Small intestine (tissue), 16 donors: ENCODE data around the gene SPACDR. TPM values are rescaled to one million over a fixed set of nuclear protein-coding genes. Genes with fewer than 3 reads are reported as not detected.
"Not testable (repeated sequence)": the region's sequence is repeated elsewhere in the genome, so short reads cannot be mapped to it uniquely, and the experiment has no call there.

ENCODE experiments used
- DNase-seq, 2 donors: peaks; one replicate each; pipeline versions ENCODE4 v3.0.0 to v3.0.0-alpha.2; 2013
- FAIRE-seq: peaks from 2 replicates; lab custom pipeline; 2012; peaks lifted over from hg19 to GRCh38; lab: Jason Lieb, UNC
- H3K27ac ChIP-seq, 3 donors: one replicate each; pipeline ENCODE4 v1.5.1; 2013; ENCODE audit warnings: low read length in 2 of 3, mild to moderate bottlenecking in 2 of 3, control low read depth in 1 of 3, inconsistent platforms in 1 of 3, low read depth in 1 of 3, moderate library complexity in 1 of 3
- H3K27me3 ChIP-seq, 3 donors: one replicate each; pipeline ENCODE4 v1.6.1; 2013; ENCODE audit warnings: low read length in 3 of 3, inconsistent platforms in 1 of 3; ENCODE audit not compliant: control insufficient read depth in 3 of 3, insufficient read depth in 3 of 3
- H3K36me3 ChIP-seq, 3 donors: one replicate each; pipeline ENCODE4 v1.6.1; 2013; ENCODE audit warnings: low read length in 3 of 3, inconsistent platforms in 1 of 3, low read depth in 1 of 3, mild to moderate bottlenecking in 1 of 3, moderate library complexity in 1 of 3; ENCODE audit not compliant: control insufficient read depth in 3 of 3, insufficient read depth in 2 of 3
- H3K4me1 ChIP-seq, 3 donors: one replicate each; pipeline ENCODE4 v1.6.1; 2013; ENCODE audit warnings: low read length in 2 of 3, inconsistent platforms in 1 of 3, low read depth in 1 of 3, mild to moderate bottlenecking in 1 of 3, moderate library complexity in 1 of 3; ENCODE audit not compliant: control insufficient read depth in 3 of 3, insufficient read depth in 2 of 3
- H3K4me3 ChIP-seq, 3 donors: one replicate each; pipeline ENCODE4 v1.5.1; 2013; ENCODE audit warnings: low read length in 3 of 3, control low read depth in 1 of 3, inconsistent platforms in 1 of 3, low read depth in 1 of 3, mild to moderate bottlenecking in 1 of 3, moderate library complexity in 1 of 3
- H3K9me3 ChIP-seq, 2 donors: one replicate each; pipeline ENCODE4 v1.6.1; 2013; ENCODE audit warnings: low read depth in 1 of 2, low read length in 1 of 2; ENCODE audit not compliant: control insufficient read depth in 2 of 2, insufficient read depth in 1 of 2
- WGBS, 3 donors: extraction: QIAGEN DNeasy Blood & Tissue Kit; methylation state at CpG; one replicate each; pipeline ENCODE4 v1.1.7; 2013; 5-methylcytosine and 5-hydroxymethylcytosine counted together
- long read RNA-seq, 10 donors: transcript quantifications; one replicate each; lab custom pipeline, GENCODE V29; 2026
- polyA plus RNA-seq, 4 donors: library from polyadenylated mRNA; stranded (reverse) in 3 of 4; unstranded in 1 of 4; fragments of 200-250 nt in 3 of 4; fragments of 120-200 nt in 1 of 4; gene quantifications; one replicate each; pipeline versions ENCODE4 v1.2.1 to v1.2.3, GENCODE V29; 2013
- donor health status: healthy with polysubstance abuse.
- donor health status: control.
- donor health status: control.
- donor health status: Bipolar disorder and iron deficiency.
- donor health status: healthy.

SPACDR gene, protein sequence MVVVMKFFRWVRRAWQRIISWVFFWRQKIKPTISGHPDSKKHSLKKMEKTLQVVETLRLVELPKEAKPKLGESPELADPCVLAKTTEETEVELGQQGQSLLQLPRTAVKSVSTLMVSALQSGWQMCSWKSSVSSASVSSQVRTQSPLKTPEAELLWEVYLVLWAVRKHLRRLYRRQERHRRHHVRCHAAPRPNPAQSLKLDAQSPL
- polyA plus RNA-seq: 1 to 10 TPM in 1 of 4 donors, under 1 TPM in 2, not detected in 1; 0.43 to 1.2 (median 0.89) TPM
- long read RNA-seq, donor 1: 0 reads
- long read RNA-seq, donor 2: 0 reads
- long read RNA-seq, donor 3: 0 reads
- long read RNA-seq, donor 4: 0 reads
- long read RNA-seq, donor 5: 0 reads
- long read RNA-seq, donor 6: 0 reads
- long read RNA-seq, donor 7, partial matches to known transcripts: 0 of 2 reads
- long read RNA-seq, donor 7, other reads (novel, unspliced or antisense): 0 of 2 reads
- long read RNA-seq, donor 8: 0 reads
- long read RNA-seq, donor 9: 0 reads
- long read RNA-seq, donor 10, partial matches to known transcripts: 0 of 2 reads
- long read RNA-seq, donor 10, other reads (novel, unspliced or antisense): 0 of 2 reads

DNA sequence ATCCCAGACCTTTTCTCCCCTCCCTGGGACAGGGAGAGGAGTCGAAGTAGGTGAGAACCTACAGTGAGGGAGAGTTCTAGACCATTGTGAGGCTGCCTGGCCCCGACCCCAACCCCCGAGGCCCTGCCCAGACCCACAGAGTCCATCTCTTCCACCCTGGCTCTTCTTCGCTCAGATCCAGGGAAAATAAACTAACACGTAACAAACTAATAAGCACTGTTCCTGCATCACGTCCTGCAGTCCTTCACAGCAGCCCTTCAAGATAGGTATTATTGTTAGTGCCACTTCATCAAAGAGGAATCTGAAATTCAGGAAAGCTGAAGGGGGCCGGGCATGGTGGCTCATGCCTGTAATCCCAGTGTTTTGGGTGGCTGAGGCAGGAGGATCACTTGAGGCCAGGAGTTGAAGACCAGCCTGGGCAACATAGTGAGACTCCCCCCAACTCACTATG, at the start of gene SPACDR:
Gene SPACDR (minus strand): TSS at position 51 of the 451 bp plus-strand sequence. CDS start 235 bp downstream, outside the sequence.
- no peaks in the 10 kb centered on the region for H3K9me3 ChIP-seq
- FAIRE-seq (no peak), DNase-seq (no peak)
- no peaks in the 10 kb centered on the region for H3K27me3 ChIP-seq
- H3K4me1 ChIP-seq: no peaks in the 10 kb centered on the region
- no peak within 1 kb of the TSS for H3K27ac ChIP-seq
- 84 to 90% (median 86%) methylated on average over 7 of the region's 7 CpGs for WGBS, 3 donors
- no peak within 1 kb of the TSS for H3K4me3 ChIP-seq
- peaks cover 0 to 62% (median 11%) of the 10 kb centered on the region in 3 donors for H3K36me3 ChIP-seq

DNA sequence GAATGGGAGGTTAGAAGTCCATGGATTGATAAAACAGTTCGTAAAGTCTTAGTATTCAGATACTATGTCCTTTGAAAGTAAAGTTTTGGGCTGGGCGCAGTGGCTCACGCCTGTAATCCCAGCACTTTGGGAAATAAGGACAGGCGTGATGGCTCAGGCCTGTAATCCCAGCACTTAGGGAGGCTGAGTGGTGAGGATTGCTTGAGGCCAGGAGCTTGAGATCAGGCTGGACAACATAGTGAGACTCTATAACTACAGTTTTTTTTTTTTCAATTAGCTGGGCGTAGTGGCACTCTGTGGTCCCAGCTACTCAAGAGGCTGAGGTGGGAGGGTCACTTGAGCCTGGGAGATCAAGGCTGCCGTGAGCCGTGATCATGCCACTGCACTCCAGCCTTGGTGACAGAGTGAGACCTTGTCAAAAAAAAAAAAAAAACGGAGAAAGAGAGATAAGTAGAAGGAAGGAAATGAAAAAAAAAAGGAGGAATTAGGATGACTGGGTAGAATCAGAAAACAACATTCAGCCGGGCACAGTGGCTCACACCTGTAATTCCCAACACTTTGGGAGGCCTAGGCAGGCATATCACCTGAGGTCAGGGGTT, 49.3 kb upstream of the SPACDR start:
- Histone ChIP-seq H3K36me3 (no peaks in the 10 kb centered on the region), H3K27ac (no peak overlapping the region), H3K9me3 (no peaks in the 10 kb centered on the region), H3K27me3 (no peaks in the 10 kb centered on the region), H3K4me3 (no peak overlapping the region), H3K4me1 (no peaks in the 10 kb centered on the region)
- FAIRE-seq: no peak
- 72 to 87% (median 79%) methylated on average over 8 to 9 of the region's 9 CpGs for WGBS, 3 donors
- no peak for DNase-seq

DNA sequence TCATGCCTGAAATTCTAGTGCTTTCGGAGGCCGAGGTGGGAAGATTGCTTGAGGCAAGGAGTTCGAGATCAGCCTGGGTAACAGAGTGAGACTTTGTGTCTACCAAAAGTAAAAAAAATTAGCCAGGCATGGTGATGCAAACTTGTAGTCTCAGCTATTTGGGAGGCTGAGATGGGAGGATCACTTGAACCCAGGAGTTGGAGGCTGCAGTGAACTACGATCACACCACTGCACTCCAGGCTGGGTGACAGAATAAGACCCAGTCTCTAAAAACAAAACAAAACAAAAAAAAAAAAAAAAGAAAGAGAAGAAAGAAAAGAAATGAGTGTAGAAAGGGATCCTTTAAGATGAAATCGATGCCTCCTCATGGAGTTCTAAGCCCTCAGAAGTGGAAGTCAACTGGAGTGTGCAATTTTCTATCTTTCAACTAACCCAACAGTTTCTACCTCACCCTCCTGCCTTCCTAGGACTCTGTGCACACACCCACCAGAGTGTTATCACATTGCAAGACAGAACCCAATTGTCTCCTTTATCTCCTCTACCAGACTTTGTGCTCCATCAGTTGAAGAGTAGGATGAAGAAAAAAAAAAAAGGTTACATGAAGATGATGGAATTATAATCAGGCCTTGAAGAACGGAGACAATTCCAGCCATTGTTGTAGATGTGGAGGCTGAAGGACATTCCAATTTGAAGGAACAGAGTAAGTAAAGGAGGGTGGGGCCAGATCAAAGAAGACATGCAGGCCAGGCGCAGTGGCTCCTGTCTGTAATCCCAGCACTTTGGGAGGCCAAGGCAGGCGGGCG, 46.6 kb upstream of the SPACDR start:
- Histone ChIP-seq H3K36me3 (no peaks in the 10 kb centered on the region), H3K4me1 (no peaks in the 10 kb centered on the region), H3K9me3 (no peaks in the 10 kb centered on the region), H3K4me3 (no peak overlapping the region), H3K27ac (no peak overlapping the region), H3K27me3 (no peaks in the 10 kb centered on the region)
- 61 to 81% (median 73%) methylated on average over 9 of the region's 9 CpGs for WGBS, 3 donors
- DNase-seq (no peak), FAIRE-seq (no peak)

DNA sequence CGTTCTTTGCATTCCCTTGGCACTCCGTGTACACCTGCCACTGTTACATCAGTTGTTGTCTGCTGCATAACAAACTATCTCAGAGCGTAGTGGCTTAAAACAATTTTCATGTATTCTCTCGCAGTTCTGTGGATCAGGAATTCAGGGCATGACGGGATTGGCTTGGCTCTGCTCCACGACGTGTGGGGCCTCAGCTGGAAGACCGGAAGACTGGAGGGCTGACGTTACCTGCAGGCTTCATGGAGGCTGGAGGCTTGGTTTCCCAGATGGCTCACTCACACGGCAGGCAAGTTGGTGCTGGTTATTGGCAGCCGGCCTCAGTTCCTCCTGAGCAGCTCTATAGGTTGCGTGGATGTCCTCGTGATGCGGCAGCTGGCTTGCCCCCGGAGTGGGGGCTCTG, 45.2 kb upstream of the SPACDR start:
- Histone ChIP-seq H3K36me3 (no peaks in the 10 kb centered on the region), H3K27me3 (no peaks in the 10 kb centered on the region), H3K9me3 (no peaks in the 10 kb centered on the region), H3K4me3 (no peak overlapping the region), H3K4me1 (no peaks in the 10 kb centered on the region), H3K27ac (no peak overlapping the region)
- FAIRE-seq (no peak), DNase-seq (no peak)
- WGBS, 3 donors: 72 to 86% (median 85%) methylated on average over 15 of the region's 15 CpGs

DNA sequence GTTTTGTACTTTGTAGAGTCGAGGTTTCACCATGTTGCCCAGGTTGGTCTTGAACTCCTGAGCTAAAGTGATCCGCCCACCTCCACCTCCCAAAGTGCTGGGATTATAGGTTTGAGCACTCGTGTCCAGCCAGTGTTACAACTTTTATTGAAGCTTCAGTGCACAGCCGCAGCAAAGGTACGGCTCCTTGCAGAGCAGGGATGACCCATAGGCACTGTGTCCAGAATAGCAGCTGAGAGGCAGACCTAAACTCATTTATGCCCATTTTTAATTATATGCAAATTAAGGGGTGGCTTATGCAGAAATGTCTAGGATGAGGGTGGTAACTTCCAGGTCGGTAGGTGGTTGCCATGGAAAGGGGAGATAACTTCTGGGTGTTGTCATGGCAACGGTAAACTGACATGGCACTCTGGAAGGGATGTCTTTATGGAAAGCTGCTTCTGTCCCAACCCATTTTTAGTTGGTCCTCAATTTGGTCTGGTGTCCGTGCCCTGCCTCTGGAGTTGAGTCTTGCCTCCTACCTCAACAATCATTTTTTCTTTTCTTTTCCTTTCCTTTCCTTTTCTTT, 42.4 kb upstream of the SPACDR start:
- H3K4me1 ChIP-seq: no peaks in the 10 kb centered on the region
- WGBS, 3 donors: 66 to 70% (median 66%) methylated on average over 8 of the region's 8 CpGs
- no peak overlapping the region for H3K27ac ChIP-seq
- H3K27me3 ChIP-seq: no peaks in the 10 kb centered on the region
- DNase-seq: no peak
- no peaks in the 10 kb centered on the region for H3K36me3 ChIP-seq
- FAIRE-seq: no peak
- no peak overlapping the region for H3K4me3 ChIP-seq
- H3K9me3 ChIP-seq: no peaks in the 10 kb centered on the region

DNA sequence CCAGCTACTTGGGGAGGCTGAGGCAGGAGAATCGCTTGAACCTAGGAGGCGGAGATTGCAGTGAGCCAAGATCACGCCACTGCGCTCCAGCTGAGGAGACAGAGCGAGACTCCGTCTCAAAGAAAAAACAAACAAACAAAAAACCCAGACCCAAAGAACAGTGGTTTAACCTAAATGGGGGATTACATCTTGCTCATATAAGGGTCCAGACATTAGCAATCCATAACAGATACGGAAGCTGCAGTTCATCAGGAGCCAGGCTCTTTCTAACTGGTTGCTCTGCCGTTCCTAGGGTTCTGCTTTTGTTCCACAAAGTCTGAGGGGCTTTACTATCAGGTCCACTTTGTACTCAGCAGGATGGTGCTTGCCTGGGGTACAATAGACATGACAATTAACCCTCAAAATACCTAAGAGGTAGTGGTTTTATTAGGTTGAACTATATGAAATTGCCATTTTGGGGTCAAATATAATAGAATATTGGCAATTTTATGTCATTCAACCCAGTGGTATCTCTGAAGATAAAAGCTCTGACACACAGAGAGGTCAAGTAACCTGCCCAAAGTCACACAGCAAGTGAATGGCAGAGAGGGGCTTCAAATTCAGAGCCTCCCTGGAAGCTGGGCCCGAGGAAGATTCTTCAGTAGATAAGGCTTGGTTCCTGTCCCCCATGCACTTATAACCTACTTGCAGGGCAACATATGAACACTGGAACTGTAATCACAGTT, 41.0 kb upstream of the SPACDR start:
- DNase-seq: no peak
- FAIRE-seq: no peak
- no peaks in the 10 kb centered on the region for H3K4me1 ChIP-seq
- no peaks in the 10 kb centered on the region for H3K36me3 ChIP-seq
- WGBS, 3 donors: 89 to 95% (median 93%) methylated on average over 9 of the region's 9 CpGs
- H3K27ac ChIP-seq: no peak overlapping the region
- H3K4me3 ChIP-seq: no peak overlapping the region
- no peaks in the 10 kb centered on the region for H3K9me3 ChIP-seq
- H3K27me3 ChIP-seq: no peaks in the 10 kb centered on the region

DNA sequence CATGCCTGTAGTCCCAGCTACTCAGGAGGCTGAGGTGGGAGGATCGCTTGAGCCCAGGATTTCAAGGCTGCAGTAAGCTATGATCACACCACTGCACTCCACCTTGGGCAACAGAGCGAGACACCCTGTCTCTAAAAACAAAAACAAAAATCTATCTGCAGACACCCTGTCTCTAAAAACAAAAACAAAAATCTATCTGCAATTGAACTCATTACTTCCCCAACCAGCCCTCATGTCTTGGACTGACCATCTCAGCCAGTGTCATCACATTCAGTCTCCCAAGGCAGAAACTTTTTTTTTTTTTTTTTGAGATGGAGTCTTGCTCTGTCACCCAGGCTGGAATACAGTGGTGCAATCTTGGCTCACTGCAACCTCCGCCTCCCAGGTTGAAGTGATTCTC, 40.0 kb upstream of the SPACDR start:
- H3K9me3 ChIP-seq, FAIRE-seq, DNase-seq, H3K4me3 ChIP-seq, H3K36me3 ChIP-seq, H3K27me3 ChIP-seq, H3K27ac ChIP-seq, H3K4me1 ChIP-seq: not testable (repeated sequence)
- 91 to 97% (median 93%) methylated on average over 3 of the region's 3 CpGs for WGBS, 3 donors
